ENCODE data around the gene TNK1.

Gene TNK1

DNA sequence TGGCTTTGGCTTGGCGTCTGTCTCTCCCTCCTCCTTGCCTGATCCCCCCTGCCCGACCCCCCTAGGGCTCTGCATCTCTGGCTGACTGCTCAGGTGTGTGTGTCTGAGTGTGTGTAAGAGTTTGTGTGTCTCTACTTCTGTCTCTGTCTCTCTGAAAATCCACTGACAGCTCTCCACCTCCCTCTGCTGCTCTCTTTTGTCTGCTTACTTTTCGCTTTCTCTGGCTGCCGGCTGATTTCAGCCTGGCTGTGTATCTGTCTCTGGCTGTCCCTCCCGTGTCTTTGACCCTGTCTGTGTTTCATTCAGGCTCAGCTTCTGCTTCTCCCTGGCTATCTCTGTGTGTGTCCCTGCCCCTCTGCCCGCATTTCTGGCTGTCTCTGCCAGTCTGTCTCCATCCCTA, 35.4 kb downstream of the TNK1 start:
- no peak for TF ChIP-seq TAF1 (IDR thresholded peaks at IDR 0.05; ENCODE audit: low read depth)
- TF ChIP-seq RAD21 (IDR thresholded peaks at IDR 0.05; ENCODE audit: low read depth): peak; percentile 26; the same call in 1 of the 2 replicates

DNA sequence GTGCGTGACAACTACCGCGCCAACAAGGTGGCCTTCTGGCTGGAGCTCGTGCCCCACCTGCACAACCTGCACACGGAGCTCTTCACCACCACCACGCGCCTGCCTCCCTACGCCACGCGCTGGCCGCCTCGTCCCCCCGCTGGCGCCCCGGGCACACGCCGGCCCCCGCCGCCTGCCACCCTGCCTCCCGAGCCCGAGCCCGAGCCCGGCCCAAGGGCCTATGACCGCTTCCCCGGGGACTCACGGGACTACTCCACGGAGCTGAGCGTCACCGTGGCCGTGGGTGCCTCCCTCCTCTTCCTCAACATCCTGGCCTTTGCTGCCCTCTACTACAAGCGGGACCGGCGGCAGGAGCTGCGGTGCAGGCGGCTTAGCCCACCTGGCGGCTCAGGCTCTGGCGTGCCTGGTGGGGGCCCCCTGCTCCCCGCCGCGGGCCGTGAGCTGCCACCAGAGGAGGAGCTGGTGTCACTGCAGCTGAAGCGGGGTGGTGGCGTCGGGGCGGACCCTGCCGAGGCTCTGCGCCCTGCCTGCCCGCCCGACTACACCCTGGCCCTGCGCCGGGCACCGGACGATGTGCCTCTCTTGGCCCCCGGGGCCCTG, 36.3 kb downstream of the TNK1 start:
- TF ChIP-seq YY1 (IDR thresholded peaks at IDR 0.05; ENCODE audit: low read depth): no peak
- no peak for TF ChIP-seq TEAD4 (IDR thresholded peaks at IDR 0.05)
- TF ChIP-seq FOXM1 (IDR thresholded peaks at IDR 0.05; ENCODE audit: borderline replicate concordance, low read depth): no peak
- TF ChIP-seq EGR1 (IDR thresholded peaks at IDR 0.05): no peak
- TF ChIP-seq MAX (IDR thresholded peaks at IDR 0.05): no peak
- TF ChIP-seq TCF12 (IDR thresholded peaks at IDR 0.05; ENCODE audit: low read depth): no peak
- no peak for TF ChIP-seq REST (IDR thresholded peaks at IDR 0.05; ENCODE audit: low read depth)
- no peak for TF ChIP-seq CEBPB (IDR thresholded peaks at IDR 0.05)
- no peak for TF ChIP-seq EP300 (IDR thresholded peaks at IDR 0.05; ENCODE audit: borderline replicate concordance)
- no peak for TF ChIP-seq CREB1 (IDR thresholded peaks at IDR 0.05; ENCODE audit: low read depth)
- TF ChIP-seq RAD21 (IDR thresholded peaks at IDR 0.05; ENCODE audit: low read depth): no peak
- TF ChIP-seq TAF1 (IDR thresholded peaks at IDR 0.05; ENCODE audit: low read depth): no peak
- no peak for TF ChIP-seq NFIC (IDR thresholded peaks at IDR 0.05)

GRCh38 chr17:7418472-7419152, 37.7 kb downstream of the TNK1 start:
- TF ChIP-seq USF1 (IDR thresholded peaks at IDR 0.05) (no peak), EP300 (IDR thresholded peaks at IDR 0.05; ENCODE audit: borderline replicate concordance) (no peak), EGR1 (IDR thresholded peaks at IDR 0.05) (no peak), CREB1 (IDR thresholded peaks at IDR 0.05; ENCODE audit: low read depth) (no peak), MAX (IDR thresholded peaks at IDR 0.05) (no peak), ZBTB7A (IDR thresholded peaks at IDR 0.05; ENCODE audit: low read depth) (no peak), YY1 (IDR thresholded peaks at IDR 0.05; ENCODE audit: low read depth) (no peak), CEBPB (IDR thresholded peaks at IDR 0.05) (no peak), REST (IDR thresholded peaks at IDR 0.05; ENCODE audit: low read depth) (no peak), RAD21 (IDR thresholded peaks at IDR 0.05; ENCODE audit: low read depth) (no peak), TEAD4 (IDR thresholded peaks at IDR 0.05) (no peak)

DNA sequence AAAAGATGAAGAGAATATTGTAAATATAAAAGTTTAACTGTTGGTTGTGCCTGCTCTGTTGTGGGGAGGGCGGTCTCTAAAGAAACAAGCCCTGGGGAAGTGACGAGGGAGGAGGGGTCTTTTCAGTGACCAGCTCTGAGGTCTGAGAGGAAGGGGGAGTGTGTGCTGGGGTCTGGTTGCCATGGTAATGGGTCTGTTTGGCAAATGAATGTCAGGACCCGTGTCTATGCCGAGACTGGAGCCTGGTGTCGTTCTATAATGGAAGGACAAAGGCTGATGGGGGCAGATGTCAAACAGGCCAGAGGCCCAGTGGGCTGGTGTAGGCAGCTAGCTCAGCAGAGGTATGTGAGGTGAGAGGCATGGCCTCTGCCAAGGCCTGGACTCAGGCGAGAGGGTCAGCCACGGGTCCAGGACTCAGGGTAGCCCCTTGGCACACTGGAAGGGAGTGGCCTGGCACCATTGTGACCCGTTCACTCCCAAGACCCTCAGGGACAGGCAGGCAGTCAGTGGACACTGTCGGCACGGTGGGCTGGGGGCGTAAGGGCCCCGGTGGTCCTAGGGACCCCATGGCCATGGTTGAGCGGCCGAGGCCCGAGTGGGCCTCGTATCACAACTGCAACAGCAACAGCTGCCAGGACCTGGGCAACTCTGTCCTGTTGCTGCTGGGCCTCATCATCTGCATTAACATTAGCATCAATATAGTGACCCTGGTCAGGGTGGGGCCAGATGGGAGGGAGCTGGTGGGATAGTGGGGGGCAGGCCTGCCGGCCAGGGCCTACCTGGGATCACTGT, 39.1 kb downstream of the TNK1 start, which contains the start of gene SPEM1:
SPEM1 (plus strand) TSS at position 506 of the 792 bp plus-strand sequence; CDS start at position 567, 61 bp downstream.
- TF ChIP-seq EGR1 (IDR thresholded peaks at IDR 0.05) (no peak), TEAD4 (IDR thresholded peaks at IDR 0.05) (no peak), MAX (IDR thresholded peaks at IDR 0.05) (no peak), REST (IDR thresholded peaks at IDR 0.05; ENCODE audit: low read depth) (no peak), TCF12 (IDR thresholded peaks at IDR 0.05; ENCODE audit: low read depth) (no peak), ZBTB7A (IDR thresholded peaks at IDR 0.05; ENCODE audit: low read depth) (no peak)
